WTC11 (cell line): ENCODE measurements around the gene VIPAS39. TPM values are rescaled to one million over a fixed set of nuclear protein-coding genes. Genes with fewer than 3 reads are reported as not detected.
A peak's percentile ranks its signal among the peaks of the same experiment; 100 is the strongest.

Experiments
- ATAC-seq: fragments of 200-7000 bp; cut with Tn5 transposase; 2 replicates; pipeline ENCODE4 v1.10.0; 2021; ENCODE audit warnings: mild to moderate bottlenecking, moderate library complexity
- CTCF ChIA-PET: fragments of 300-600 bp; sonication (Branson Sonifier 250); formaldehyde crosslinking; loops from one replicate; lab custom pipeline; 2021; ENCODE audit warnings: antibody characterized with exemption; lab: Charles Lee
- POLR2A ChIA-PET: fragments of 350-600 bp; sonication (Branson Sonifier 250); formaldehyde crosslinking; loops from one replicate; lab custom pipeline; 2021; ENCODE audit warnings: antibody characterized with exemption; lab: Charles Lee
- DNase-seq: peaks from one replicate; pipeline ENCODE4 v3.0.0; 2021; ENCODE audit warnings: low spot score
- H3K27ac Mint-ChIP-seq: 2 replicates; pipeline ENCODE4 v1.8.0; 2021; ENCODE audit warnings: mixed read lengths
- H3K27me3 Mint-ChIP-seq: 2 replicates; pipeline ENCODE4 v1.8.0; 2021; ENCODE audit warnings: low read depth, mild to moderate bottlenecking, moderate library complexity, mixed read lengths
- H3K36me3 Mint-ChIP-seq: 2 replicates; pipeline ENCODE4 v1.8.0; 2021; ENCODE audit warnings: mixed read lengths
- H3K4me1 Mint-ChIP-seq: 2 replicates; pipeline ENCODE4 v1.8.0; 2022; ENCODE audit warnings: mixed read lengths
- H3K4me3 Mint-ChIP-seq: 2 replicates; pipeline ENCODE4 v1.8.0; 2021; ENCODE audit warnings: mild to moderate bottlenecking, moderate library complexity, mixed read lengths
- H3K9me3 Mint-ChIP-seq: 2 replicates; pipeline ENCODE4 v1.8.0; 2021; ENCODE audit warnings: mixed read lengths
- ARID4B ChIP-seq: sonication (generic); formaldehyde crosslinking; IDR thresholded peaks from 2 replicates; pipeline ENCODE4 v1.8.0; 2023; ENCODE audit warnings: missing genetic modification reagents, mild to moderate bottlenecking, borderline replicate concordance
- ATF1 ChIP-seq: sonication (generic); formaldehyde crosslinking; IDR thresholded peaks from 2 replicates; pipeline ENCODE4 v1.8.1; 2023; ENCODE audit warnings: mild to moderate bottlenecking, moderate library complexity, missing genetic modification reagents
- CREM ChIP-seq: sonication (generic); formaldehyde crosslinking; IDR thresholded peaks from 2 replicates; pipeline ENCODE4 v1.8.1; 2022; ENCODE audit warnings: mild to moderate bottlenecking, missing genetic modification reagents, moderate library complexity
- E2F4 ChIP-seq: sonication (generic); formaldehyde crosslinking; IDR thresholded peaks from 2 replicates; pipeline ENCODE4 v1.8.1; 2022; ENCODE audit warnings: low read depth, mild to moderate bottlenecking, moderate library complexity, missing genetic modification reagents, borderline replicate concordance
- ELF4 ChIP-seq: sonication (generic); formaldehyde crosslinking; IDR thresholded peaks from 2 replicates; pipeline ENCODE4 v1.8.1; 2022; ENCODE audit warnings: low read depth, mild to moderate bottlenecking, moderate library complexity, missing genetic modification reagents
- ETV6 ChIP-seq: sonication (generic); formaldehyde crosslinking; IDR thresholded peaks from 2 replicates; pipeline ENCODE4 v1.8.1; 2022; ENCODE audit warnings: mild to moderate bottlenecking, missing genetic modification reagents
- FOXK1 ChIP-seq: sonication (generic); formaldehyde crosslinking; IDR thresholded peaks from 2 replicates; pipeline ENCODE4 v1.8.0; 2022; ENCODE audit warnings: mild to moderate bottlenecking, moderate library complexity, missing genetic modification reagents
- GABPB1 ChIP-seq: sonication (generic); formaldehyde crosslinking; IDR thresholded peaks from 2 replicates; pipeline ENCODE4 v1.8.1; 2023; ENCODE audit warnings: mild to moderate bottlenecking, missing genetic modification reagents
- GTF2I ChIP-seq: fragments of 250-450 bp; sonication (Bioruptor Pico); conservative IDR thresholded peaks from 2 replicates; pipeline ENCODE4 v1.4.0; 2021; ENCODE audit warnings: mild to moderate bottlenecking
- HMGXB4 ChIP-seq: sonication (generic); formaldehyde crosslinking; IDR thresholded peaks from 2 replicates; pipeline ENCODE4 v1.8.1; 2023; ENCODE audit warnings: mild to moderate bottlenecking, moderate library complexity, missing genetic modification reagents
- JUN ChIP-seq: sonication (generic); formaldehyde crosslinking; IDR thresholded peaks from 2 replicates; pipeline ENCODE4 v1.8.0; 2023; ENCODE audit warnings: mild to moderate bottlenecking, missing genetic modification reagents
- MAX ChIP-seq: sonication (generic); formaldehyde crosslinking; IDR thresholded peaks from 2 replicates; pipeline ENCODE4 v1.8.0; 2022; ENCODE audit warnings: mild to moderate bottlenecking, missing genetic modification reagents
- SMAD4 ChIP-seq: sonication (generic); formaldehyde crosslinking; IDR thresholded peaks from 2 replicates; pipeline ENCODE4 v1.8.0; 2022; ENCODE audit warnings: mild to moderate bottlenecking, missing genetic modification reagents
- STAT6 ChIP-seq: sonication (generic); formaldehyde crosslinking; conservative IDR thresholded peaks from 2 replicates; pipeline ENCODE4 v1.8.1; 2023; ENCODE audit warnings: mild to moderate bottlenecking, low read depth, missing genetic modification reagents, moderate library complexity
- ZBTB43 ChIP-seq: sonication (generic); formaldehyde crosslinking; IDR thresholded peaks from 2 replicates; pipeline ENCODE4 v1.8.1; 2023; ENCODE audit warnings: mild to moderate bottlenecking, missing genetic modification reagents
- total RNA-seq: library from RNA; stranded (reverse); gene quantifications from 3 replicates; pipeline ENCODE4 v1.2.3, GENCODE V29; 2021

VIPAS39 gene
- total RNA-seq, 1 experiment from 2014 or later: 17.0 TPM

GRCh38 chr14:77502109-77502782 lies 44.8 kb upstream of the VIPAS39 start:
- Mint-ChIP-seq H3K4me1 (0 out of 2 replicates have a peak, but pooled peaks cover 7% of the 10 kb centered on the region), H3K4me3 (no peak overlapping the region), H3K27me3 (peaks cover 38% of the 10 kb centered on the region), H3K36me3 (peaks cover 4% of the 10 kb centered on the region; the same call in 1 of the 2 replicates), H3K9me3 (peaks cover 13% of the 10 kb centered on the region), H3K27ac (no peak overlapping the region)
- no peak for TF ChIP-seq ATF1 (CRISPR knock-in tag)
- ChIA-PET POLR2A (no interaction called here), CTCF (no interaction called here)
- DNase-seq: no peak
- no peak for ATAC-seq

GRCh38 chr14:77498984-77499527 lies 41.7 kb upstream of the VIPAS39 start:
- H3K9me3 Mint-ChIP-seq: peaks cover 6% of the 10 kb centered on the region
- 0 out of 2 replicates have a peak, but pooled peaks cover 7% of the 10 kb centered on the region for H3K4me1 Mint-ChIP-seq
- peak; percentile 54 for DNase-seq
- H3K4me3 Mint-ChIP-seq: peak overlapping the region; percentile 63
- H3K27ac Mint-ChIP-seq: no peak overlapping the region
- peaks cover 4% of the 10 kb centered on the region; the same call in 1 of the 2 replicates for H3K36me3 Mint-ChIP-seq
- CTCF ChIA-PET: interaction anchor here (1.2 to 3.5 kb wide), 2 partner anchors 21 to 40 kb away, joined by 5 to 14 read pairs; no protein-coding TSS in a partner anchor
- TF ChIP-seq MAX (peak; percentile 9), SMAD4 (no peak), HMGXB4 (CRISPR knock-in tag) (peak; percentile 46; the same call in 1 of the 2 replicates), ZBTB43 (no peak), JUN (CRISPR knock-in tag) (no peak)
- TF ChIP-seq, all 79 proteins: peak for 2
- peaks cover 60% of the 10 kb centered on the region for H3K27me3 Mint-ChIP-seq
- peak; percentile 50 for ATAC-seq
- POLR2A ChIA-PET: no interaction called here

- Mint-ChIP-seq H3K27me3 (peaks cover 60% of the 10 kb centered on the region), H3K4me3 (peak within 1 kb of the TSS; percentile 69), H3K9me3 (peaks cover 5% of the 10 kb centered on the region), H3K36me3 (peaks cover 3% of the 10 kb centered on the region; the same call in 1 of the 2 replicates), H3K4me1 (0 out of 2 replicates have a peak, but pooled peaks cover 7% of the 10 kb centered on the region), H3K27ac (no peak within 1 kb of the TSS)
- CTCF ChIA-PET: interaction anchor here (0.8 to 3.5 kb wide), 3 partner anchors 20 to 285 kb away, joined by 3 to 14 read pairs (median 5); no protein-coding TSS in a partner anchor
- peak; percentile 63 for DNase-seq
- ATAC-seq: peak; percentile 78
- POLR2A ChIA-PET: interaction anchor here (0.6 kb wide), 1 partner anchor 91 kb away, joined by 5 read pairs; no protein-coding TSS in a partner anchor
- TF ChIP-seq CREM (CRISPR knock-in tag) (peak; percentile 49; the same call in 1 of the 2 replicates), ELF4 (0 out of 2 replicates have a peak, but pooled peaks have one; percentile 24), ARID4B (CRISPR knock-in tag) (peak; percentile 82; the same call in 1 of the 2 replicates), ETV6 (CRISPR knock-in tag) (0 out of 2 replicates have a peak, but pooled peaks have one; percentile 1), GABPB1 (peak; percentile 26; the same call in 1 of the 2 replicates), ATF1 (CRISPR knock-in tag) (no peak), E2F4 (CRISPR knock-in tag) (no peak), STAT6 (CRISPR knock-in tag) (0 out of 2 replicates have a peak, but pooled peaks have one; percentile 61), FOXK1 (peak; percentile 31; the same call in 1 of the 2 replicates), GTF2I (CRISPR knock-in tag) (0 out of 2 replicates have a peak, but pooled peaks have one; percentile 18)
Observed at GRCh38 chr14:77498120-77498979, 40.9 kb upstream of the VIPAS39 start, which contains the start of gene ISM2. TSS of gene ISM2 (minus strand) at chr14:77498816. CDS start at chr14:77498793, 23 bp downstream.
